Peyer's patch (tissue), 4 donors: Measurements from ENCODE around the gene KCNG4.

Source experiments
- CTCF ChIP-seq, 6 experiments: fragments of 450-650 bp in 4 of 6; fragments of 200-600 bp in 2 of 6; sonication (generic) in 1 of 6; IDR thresholded peaks; one replicate each; pipeline ENCODE4 v1.5.1; 2017 to 2019; ENCODE audit warnings: antibody characterized with exemption in 6 of 6, mild to moderate bottlenecking in 3 of 6, moderate library complexity in 1 of 6
- POLR2A ChIP-seq, 2 donors: fragments of 450-650 bp; IDR thresholded peaks; one replicate each; pipeline ENCODE4 v1.5.1; 2017; ENCODE audit warnings: antibody characterized with exemption in 2 of 2, mild to moderate bottlenecking in 2 of 2, moderate library complexity in 2 of 2

GRCh38 chr16:84215531-84215930 is 24.3 kb downstream of the KCNG4 start:
- TF ChIP-seq CTCF (IDR thresholded peaks at IDR 0.05) (no peak), POLR2A (IDR thresholded peaks at IDR 0.05) (no peak)
